Measurements from ENCODE around the gene ZC3H7B. TPM values are rescaled to one million over a fixed set of nuclear protein-coding genes. Genes with fewer than 3 reads are reported as not detected.

Gene ZC3H7B
- total and polyA plus RNA-seq, 7 donors, result 12.0 to 34.1 (median 32.0) TPM

DNA sequence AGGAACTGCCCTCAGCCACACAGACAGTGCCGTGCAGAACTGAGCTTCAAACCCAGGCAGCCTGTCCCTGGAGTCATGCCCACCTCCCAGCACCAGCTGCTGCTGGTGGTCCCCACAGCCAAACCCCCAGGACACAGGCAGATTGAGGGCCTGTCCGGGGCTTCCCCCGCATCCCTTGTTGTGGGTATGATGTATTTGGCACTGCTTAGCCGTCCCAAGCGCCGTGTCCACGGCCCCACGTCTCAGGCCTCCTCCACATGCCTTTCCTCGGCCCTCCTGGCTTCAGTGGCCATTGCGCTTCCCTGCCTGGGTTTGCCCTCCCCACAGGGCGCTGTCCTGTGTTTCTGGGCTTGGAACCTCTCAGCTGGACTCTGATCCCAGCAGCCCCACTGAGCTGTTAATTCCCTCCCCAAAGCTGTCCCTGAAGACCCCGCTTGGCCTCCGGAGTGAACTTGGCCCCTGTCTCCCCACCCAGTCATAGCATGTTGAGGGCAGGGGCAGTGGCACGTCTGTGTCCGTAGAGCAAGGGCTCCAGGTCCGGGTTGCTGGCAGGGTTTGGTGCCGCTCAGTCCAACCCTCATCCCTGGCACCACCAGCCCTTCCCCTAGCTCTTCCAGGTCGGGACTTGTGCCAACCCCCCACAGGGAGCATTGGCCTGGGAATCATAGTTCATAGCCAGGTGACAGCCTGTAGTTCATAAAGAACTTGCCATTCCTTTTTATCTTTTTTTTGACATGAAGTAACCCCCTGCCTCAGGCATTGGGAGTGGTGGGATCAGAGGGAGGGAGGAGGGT, 45.9 kb downstream of the ZC3H7B start:
- H3K9me3 ChIP-seq, result no peaks in the 10 kb centered on the region
- TF ChIP-seq, protein P1, sequence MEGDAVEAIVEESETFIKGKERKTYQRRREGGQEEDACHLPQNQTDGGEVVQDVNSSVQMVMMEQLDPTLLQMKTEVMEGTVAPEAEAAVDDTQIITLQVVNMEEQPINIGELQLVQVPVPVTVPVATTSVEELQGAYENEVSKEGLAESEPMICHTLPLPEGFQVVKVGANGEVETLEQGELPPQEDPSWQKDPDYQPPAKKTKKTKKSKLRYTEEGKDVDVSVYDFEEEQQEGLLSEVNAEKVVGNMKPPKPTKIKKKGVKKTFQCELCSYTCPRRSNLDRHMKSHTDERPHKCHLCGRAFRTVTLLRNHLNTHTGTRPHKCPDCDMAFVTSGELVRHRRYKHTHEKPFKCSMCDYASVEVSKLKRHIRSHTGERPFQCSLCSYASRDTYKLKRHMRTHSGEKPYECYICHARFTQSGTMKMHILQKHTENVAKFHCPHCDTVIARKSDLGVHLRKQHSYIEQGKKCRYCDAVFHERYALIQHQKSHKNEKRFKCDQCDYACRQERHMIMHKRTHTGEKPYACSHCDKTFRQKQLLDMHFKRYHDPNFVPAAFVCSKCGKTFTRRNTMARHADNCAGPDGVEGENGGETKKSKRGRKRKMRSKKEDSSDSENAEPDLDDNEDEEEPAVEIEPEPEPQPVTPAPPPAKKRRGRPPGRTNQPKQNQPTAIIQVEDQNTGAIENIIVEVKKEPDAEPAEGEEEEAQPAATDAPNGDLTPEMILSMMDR (IDR thresholded peaks at IDR 0.05), result no peak
- DNase-seq (no peak), ATAC-seq (peak in 2 of 4 donors; percentile 36 to 50)
- no peak overlapping the region for H3K4me3 ChIP-seq
- intact Hi-C loops (cut with DNase I), result no loop called here
- H3K4me1 ChIP-seq, result no peaks in the 10 kb centered on the region
- no peaks in the 10 kb centered on the region for H3K27me3 ChIP-seq (ENCODE audit: insufficient read depth in 3 of 3, low read length in 2 of 3)
- 55 to 65% (median 58%) methylated on average over 18 of the region's 18 CpGs for WGBS, 3 donors
- H3K27ac ChIP-seq, result no peak overlapping the region
- peaks cover 4 to 99% of the 10 kb centered on the region in 2 donors for H3K36me3 ChIP-seq (ENCODE audit: insufficient read depth in 1 of 2, low read depth in 1 of 2)

DNA sequence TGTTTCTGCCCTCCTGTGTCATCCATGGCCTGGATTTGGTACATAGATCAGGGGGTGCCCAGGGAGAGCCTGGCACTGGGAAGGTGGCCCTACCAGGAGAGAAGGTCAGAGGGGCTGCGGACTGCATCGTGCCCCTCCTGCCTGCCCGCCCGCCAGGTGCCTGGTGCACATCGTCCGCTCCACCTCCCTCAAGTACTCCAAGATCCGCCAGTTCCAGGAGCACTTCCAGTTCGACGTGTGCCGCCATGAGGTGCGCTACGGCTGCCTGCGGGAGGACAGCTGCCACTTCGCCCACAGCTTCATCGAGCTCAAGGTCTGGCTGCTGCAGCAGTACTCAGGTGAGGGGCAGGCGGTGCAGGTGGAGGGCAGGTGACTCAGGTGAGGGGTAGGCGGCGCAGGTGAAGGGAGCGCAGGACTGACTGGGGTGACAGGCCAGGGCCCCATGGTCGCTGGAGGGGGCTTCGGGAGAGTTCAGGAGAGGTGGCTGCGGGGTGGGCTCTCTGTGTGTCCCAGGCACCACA, 47.7 kb downstream of the ZC3H7B start:
- Histone ChIP-seq H3K36me3 (ENCODE audit: insufficient read depth in 1 of 2, low read depth in 1 of 2) (peaks cover 0 to 100% of the 10 kb centered on the region in 2 donors), H3K27me3 (ENCODE audit: insufficient read depth in 3 of 3, low read length in 2 of 3) (no peaks in the 10 kb centered on the region), H3K27ac (no peak overlapping the region), H3K9me3 (no peaks in the 10 kb centered on the region), H3K4me1 (no peaks in the 10 kb centered on the region), H3K4me3 (no peak overlapping the region)
- TF ChIP-seq, protein P1 (IDR thresholded peaks at IDR 0.05), result no peak
- DNase-seq (no peak), ATAC-seq (no peak)
- intact Hi-C loops (cut with DNase I), result no loop called here
- WGBS, 3 donors, result 95 to 98% (median 97%) methylated on average over 22 of the region's 22 CpGs

DNA sequence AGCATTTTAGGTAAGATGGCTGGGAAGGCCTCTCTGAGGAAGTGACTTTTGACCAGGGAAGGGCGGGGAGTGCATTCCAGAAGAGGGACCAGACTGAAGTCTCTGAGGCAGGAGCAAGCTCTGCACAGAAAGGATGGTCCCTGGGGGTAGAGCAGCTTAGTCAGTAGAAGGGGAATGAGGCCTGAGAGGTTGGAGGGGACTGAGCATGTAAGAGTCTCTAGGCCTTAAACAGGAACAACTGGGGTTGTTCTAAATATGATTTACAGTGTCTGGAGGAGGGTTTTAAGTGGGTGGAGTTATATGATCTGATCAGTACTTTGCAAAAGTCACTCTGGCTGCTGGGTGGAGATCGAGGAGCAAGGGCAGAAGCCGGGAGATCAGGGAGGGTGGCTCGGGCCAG, 48.8 kb downstream of the ZC3H7B start:
- H3K9me3 ChIP-seq, result no peaks in the 10 kb centered on the region
- TF ChIP-seq, protein P1 (IDR thresholded peaks at IDR 0.05), result no peak
- WGBS, 3 donors, result 77 to 89% (median 87%) methylated on average over 4 of the region's 4 CpGs
- H3K4me1 ChIP-seq, result no peaks in the 10 kb centered on the region
- no peak overlapping the region for H3K27ac ChIP-seq
- peaks cover 0 to 100% of the 10 kb centered on the region in 2 donors for H3K36me3 ChIP-seq (ENCODE audit: insufficient read depth in 1 of 2, low read depth in 1 of 2)
- H3K27me3 ChIP-seq (ENCODE audit: insufficient read depth in 3 of 3, low read length in 2 of 3), result no peaks in the 10 kb centered on the region
- no peak overlapping the region for H3K4me3 ChIP-seq
- intact Hi-C loops (cut with DNase I), result no loop called here
- DNase-seq, result no peak
- no peak for ATAC-seq

DNA sequence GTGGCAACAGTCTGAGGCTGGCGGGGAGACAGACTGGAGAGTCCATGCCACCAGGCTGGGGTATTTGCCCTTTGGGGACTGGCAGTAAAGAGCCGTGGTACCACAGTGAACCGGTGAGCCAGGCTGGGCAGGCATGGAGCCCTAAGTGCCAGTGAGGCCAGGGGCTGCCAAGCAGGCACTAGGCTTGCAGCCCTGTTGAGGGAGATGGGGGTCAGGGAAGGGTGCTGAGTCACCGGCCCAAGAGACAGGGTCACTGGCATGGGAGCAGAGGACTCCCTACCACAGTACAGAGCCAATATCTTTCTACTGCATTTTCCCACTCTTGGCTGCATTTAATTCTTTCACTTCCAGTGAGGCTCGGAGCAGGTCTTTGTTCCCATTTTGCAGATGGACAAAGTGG, 49.7 kb downstream of the ZC3H7B start:
- Histone ChIP-seq H3K4me1 (no peaks in the 10 kb centered on the region), H3K4me3 (no peak overlapping the region), H3K9me3 (no peaks in the 10 kb centered on the region), H3K36me3 (ENCODE audit: insufficient read depth in 1 of 2, low read depth in 1 of 2) (peaks cover 0 to 100% of the 10 kb centered on the region in 2 donors), H3K27ac (no peak overlapping the region), H3K27me3 (ENCODE audit: insufficient read depth in 3 of 3, low read length in 2 of 3) (no peaks in the 10 kb centered on the region)
- ATAC-seq (peak in 2 of 4 donors; percentile 30 to 39), DNase-seq (no peak)
- intact Hi-C loops (cut with DNase I), result no loop called here
- 44 to 69% (median 50%) methylated on average over 5 of the region's 5 CpGs for WGBS, 3 donors
- TF ChIP-seq, protein P1 (IDR thresholded peaks at IDR 0.05), result no peak

Data from psoas muscle (tissue), 8 donors.